ENCODE measurements around the gene ACAN.

ACAN gene

GRCh38 chr15:88844749-88845386 lies 41.6 kb downstream of the ACAN start:
- DNase-seq = no peak

DNA sequence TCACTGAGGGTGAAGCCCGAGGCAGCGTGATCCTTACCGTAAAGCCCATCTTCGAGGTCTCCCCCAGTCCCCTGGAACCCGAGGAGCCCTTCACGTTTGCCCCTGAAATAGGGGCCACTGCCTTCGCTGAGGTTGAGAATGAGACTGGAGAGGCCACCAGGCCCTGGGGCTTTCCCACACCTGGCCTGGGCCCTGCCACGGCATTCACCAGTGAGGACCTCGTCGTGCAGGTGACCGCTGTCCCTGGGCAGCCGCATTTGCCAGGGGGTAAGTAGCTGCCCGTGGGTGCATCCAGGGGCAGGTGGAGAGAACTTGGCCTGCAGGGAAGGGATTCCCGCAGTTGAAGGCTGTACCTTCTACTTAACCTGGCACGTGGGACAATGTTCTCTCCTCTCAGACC lies 42.4 kb downstream of the ACAN start:
- no peak for DNase-seq

DNA sequence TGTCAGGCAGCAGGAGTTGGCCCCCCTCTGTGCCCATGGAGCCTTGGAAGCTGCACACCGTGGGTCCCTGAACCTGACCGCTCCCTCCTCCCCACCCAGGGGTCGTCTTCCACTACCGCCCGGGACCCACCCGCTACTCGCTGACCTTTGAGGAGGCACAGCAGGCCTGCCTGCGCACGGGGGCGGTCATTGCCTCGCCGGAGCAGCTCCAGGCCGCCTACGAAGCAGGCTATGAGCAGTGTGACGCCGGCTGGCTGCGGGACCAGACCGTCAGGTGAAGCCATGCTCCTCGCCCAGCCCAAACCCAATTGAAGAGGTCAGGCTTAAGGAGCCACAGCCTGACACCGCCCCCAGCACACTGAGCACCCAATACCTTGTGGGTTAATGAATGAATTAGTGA lies 43.9 kb downstream of the ACAN start:
- no peak for DNase-seq

DNA sequence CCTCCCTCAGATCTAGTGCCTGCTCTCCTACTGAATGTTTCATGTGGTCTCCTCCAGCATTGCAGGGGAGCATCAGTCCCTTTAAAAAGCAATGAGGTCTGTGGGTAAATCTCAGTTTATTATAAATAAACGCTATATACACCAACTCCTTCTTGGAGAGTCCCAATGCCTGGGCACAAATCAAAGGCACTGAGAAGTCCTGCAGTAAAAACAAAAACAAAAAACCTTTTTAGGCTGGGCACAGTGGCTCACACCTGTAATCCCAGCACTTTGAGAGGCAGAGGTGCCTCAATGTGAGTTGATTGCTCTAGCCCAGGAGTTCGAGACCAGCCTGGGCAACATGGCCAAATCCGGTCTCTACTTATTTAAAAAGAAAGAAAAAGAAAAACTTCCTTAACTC lies 45.0 kb downstream of the ACAN start:
- DNase-seq = no peak

DNA sequence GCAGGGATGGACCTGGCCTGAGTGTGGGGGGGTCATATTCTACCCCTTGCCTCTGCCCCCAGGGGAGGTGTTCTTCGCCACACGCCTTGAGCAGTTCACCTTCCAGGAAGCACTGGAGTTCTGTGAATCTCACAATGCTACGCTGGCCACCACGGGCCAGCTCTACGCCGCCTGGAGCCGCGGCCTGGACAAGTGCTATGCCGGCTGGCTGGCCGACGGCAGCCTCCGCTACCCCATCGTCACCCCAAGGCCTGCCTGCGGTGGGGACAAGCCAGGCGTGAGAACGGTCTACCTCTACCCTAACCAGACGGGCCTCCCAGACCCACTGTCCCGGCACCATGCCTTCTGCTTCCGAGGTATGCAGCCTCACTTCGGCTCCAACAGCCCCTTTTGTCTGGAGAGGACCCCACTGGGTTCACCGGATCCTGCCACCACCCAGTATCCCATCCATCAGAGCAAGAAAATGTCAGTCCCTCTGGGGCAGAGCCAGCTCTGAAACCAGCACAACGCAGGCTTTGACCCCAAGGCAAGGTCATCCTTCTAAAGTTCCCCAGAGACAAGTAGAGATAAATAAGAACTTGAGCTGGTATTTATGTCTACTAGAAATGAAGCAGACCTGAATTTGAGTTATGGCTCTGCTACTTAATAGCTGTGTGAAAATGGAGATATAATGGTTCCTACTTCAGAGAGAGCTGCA lies 46.3 kb downstream of the ACAN start:
- DNase-seq = no peak

- DNase-seq = no peak
Observed at GRCh38 chr15:88852476-88852875, 49.2 kb downstream of the ACAN start.

DNA sequence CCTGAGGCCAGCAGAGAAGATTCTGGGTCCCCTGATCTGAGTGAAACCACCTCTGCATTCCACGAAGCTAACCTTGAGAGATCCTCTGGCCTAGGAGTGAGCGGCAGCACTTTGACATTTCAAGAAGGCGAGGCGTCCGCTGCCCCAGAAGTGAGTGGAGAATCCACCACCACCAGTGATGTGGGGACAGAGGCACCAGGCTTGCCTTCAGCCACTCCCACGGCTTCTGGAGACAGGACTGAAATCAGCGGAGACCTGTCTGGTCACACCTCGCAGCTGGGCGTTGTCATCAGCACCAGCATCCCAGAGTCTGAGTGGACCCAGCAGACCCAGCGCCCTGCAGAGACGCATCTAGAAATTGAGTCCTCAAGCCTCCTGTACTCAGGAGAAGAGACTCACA lies 55.7 kb downstream of the ACAN start:
- no peak for DNase-seq

GRCh38 chr15:88859550-88859949 lies 56.3 kb downstream of the ACAN start:
- no peak for DNase-seq

DNA sequence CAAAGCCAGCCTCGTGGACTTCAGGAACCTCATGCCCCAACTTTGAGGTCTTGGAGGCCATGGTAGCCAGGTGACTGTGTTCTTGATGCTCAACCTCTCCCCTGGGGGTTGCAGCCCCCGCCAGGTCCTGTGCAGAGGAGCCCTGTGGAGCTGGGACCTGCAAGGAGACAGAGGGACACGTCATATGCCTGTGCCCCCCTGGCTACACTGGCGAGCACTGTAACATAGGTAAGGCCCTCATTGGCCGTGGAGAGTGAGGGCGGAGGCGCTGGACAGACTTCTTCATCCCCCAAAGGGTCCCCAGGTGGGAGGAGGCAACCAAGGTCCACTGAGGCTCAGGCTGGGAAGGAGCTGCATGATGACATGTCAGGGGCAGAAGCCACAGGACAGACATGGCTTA lies 57.0 kb downstream of the ACAN start:
- DNase-seq = no peak

DNA sequence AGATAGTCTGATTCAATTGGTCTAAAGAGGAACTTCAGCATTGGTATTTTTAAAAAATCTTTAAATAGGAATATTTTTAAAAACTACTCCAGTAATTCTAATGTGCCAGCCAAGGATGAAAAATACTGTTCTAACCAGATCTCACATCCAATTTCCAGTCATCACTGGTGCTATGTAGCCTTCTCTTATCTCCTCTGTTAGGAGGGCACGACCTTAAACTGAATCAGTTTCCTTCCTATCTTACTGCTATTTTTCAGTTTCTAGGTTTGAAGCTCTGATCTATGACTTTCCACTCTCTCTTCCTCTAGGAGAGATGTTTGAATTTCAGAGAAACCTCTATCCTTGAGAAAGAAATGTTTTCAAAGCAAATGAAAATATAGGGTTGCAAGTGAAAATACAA lies 60.2 kb downstream of the ACAN start:
- DNase-seq = no peak

GRCh38 chr15:88864861-88865497 lies 61.7 kb downstream of the ACAN start:
- DNase-seq = no peak

DNA sequence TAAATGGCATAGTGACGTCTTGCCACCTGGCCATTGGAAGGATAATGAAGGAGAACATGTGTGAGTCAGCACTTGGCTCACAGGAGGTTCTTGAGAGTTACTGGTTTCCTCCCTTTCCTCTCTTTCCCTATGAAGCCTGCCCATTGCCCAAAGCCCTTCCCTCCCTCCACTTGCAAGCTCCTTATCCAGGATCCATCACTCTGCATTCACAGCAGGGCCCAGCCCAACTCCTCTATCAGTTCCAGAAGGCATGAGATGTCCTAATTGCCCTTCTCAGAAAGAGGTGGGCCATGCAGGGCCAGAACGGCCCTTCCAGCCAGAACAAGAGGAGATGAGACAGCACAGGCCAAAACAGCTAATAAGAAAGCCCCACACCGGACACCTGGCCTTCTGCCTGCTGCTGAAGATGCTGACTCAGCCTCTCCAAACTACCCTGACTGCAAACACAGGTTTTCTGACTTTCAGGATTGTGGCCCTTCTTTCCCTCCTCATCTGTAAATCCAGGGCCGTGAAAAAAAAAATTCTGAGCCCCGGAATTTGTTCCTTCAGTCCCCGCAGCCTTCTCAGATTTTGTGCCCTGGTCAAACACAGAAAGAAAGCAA lies 62.4 kb downstream of the ACAN start:
- DNase-seq = no peak

DNA sequence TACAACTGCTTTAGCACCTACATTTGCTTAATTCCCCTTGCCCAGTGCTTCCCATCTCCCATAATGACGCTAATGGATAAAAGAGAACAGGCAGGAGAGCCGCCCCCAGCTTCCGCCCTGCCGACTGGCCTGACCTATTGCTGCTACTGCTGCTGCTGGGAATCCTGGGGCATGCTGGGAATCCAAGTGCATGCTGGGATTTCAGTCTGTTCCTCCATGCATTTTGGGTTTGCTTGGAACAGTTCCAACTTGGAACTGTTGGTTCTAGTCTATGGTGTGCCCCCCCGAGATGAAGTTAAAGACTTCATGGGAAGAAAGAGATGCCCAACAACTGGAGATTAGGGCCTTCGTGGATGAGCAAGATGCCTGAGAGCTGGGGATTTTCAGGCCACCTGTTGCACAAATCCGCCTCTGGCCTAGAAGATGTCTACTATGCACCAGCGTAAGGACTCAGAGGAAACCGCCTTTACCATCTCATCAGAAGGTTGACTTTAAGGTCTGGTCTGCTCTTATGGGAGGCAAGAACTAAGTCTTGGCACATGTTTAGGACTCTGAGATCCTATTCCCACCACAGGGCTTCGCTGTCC lies 63.2 kb downstream of the ACAN start:
- no peak for DNase-seq

DNA sequence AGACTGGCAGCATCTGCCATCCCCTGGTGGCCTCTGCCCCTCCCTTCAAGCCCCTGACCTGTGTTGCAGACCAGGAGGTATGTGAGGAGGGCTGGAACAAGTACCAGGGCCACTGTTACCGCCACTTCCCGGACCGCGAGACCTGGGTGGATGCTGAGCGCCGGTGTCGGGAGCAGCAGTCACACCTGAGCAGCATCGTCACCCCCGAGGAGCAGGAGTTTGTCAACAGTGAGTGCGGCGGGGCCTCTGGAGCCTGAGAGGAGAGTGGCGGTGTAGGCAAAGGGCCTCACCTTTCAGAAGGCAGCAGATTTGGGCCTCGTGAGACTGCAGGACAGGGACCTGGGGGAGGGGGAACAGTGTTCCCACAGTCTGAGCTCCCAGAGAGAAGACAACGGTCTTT lies 68.1 kb downstream of the ACAN start:
- no peak for DNase-seq

DNA sequence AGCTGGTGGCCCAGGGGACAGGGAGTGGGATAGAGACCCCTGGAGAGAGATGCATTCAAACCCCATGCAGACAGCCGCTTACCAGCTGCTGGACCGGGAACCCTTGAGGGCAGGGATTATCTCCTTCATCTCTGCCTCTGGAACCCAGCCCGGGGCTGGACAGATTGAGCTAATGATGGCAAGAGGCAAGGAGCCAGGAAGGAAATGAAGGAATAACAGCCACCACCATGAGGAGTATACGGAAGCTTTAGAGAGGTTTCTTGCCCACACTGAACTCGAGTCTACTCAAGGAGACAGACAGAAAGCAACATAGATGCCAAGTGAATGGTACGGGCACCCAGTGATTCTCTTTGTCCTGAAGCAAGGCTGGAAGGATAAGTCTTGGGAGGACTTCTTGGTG lies 68.9 kb downstream of the ACAN start:
- DNase-seq = no peak

GRCh38 chr15:88872706-88873105 lies 69.5 kb downstream of the ACAN start:
- no peak for DNase-seq

DNA sequence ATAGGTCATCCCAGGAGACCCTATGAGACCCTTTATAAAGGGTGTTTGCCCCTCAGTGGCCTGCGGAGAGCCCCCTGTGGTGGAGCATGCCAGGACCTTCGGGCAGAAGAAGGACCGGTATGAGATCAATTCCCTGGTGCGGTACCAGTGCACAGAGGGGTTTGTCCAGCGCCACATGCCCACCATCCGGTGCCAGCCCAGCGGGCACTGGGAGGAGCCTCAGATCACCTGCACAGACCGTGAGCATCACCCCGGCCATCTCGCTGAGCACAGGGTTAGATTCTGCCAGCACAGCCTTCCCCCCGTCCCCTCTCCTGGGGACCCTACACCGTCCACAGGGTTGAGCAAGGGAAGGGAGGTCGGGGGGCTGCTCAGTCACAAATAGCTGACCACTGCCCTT lies 70.5 kb downstream of the ACAN start:
- DNase-seq = no peak

DNA sequence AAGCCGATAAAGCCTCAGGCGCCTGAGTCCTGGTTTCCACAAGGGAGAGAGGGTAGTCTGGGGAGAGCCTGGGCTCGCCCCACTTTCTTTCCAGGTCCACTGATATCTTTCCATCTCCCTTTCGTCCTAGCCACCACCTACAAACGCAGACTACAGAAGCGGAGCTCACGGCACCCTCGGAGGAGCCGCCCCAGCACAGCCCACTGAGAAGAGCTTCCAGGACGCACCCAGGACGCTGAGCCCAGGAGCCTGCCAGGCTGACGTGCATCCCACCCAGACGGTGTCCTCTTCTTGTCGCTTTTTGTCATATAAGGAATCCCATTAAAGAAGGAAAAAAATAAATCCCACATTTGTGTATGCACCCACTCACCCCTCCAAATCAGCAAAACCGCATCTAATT lies 71.0 kb downstream of the ACAN start:
- no peak for DNase-seq

GRCh38 chr15:88874684-88875083 lies 71.4 kb downstream of the ACAN start:
- no peak for DNase-seq

DNA sequence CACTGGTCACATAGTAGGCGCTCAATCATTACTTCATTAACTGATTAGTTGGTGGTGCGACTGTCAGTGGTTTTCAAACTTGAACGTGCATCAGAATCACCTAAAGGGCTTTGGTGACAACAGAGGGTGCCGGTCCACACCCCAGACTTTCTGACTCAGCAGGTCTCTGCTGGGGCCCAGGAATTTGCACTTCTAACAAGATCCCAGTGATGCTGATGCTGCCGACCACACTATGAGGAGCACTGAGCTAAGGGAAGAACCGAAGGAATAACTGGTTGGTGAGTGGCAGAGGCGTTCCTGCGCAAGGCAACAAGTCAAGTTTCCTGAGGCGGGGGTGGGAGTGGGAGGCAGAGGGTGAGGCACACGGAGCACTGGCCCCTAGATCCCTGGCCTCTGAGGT lies 73.3 kb downstream of the ACAN start:
- no peak for DNase-seq

DNA sequence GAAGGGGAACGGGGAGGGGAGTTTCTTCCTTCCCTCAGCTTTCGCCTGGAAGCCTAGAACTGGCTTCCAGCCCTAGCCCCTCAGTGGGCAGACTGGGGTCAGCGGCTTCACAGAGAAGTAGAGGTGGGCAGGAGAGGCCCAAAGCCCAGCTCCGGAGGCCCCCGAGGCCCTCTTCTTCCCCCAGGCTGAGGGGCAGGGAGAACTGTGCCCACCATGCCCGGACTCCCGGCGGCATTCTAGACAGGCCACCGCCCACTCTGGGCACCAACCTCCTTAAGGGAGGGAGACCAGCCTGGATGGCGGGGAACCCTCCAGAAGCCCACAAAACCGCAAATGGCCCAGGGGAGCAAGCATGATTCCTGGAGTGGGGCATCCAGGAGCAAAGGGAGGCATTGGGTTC lies 74.2 kb downstream of the ACAN start:
- no peak for DNase-seq

DNA sequence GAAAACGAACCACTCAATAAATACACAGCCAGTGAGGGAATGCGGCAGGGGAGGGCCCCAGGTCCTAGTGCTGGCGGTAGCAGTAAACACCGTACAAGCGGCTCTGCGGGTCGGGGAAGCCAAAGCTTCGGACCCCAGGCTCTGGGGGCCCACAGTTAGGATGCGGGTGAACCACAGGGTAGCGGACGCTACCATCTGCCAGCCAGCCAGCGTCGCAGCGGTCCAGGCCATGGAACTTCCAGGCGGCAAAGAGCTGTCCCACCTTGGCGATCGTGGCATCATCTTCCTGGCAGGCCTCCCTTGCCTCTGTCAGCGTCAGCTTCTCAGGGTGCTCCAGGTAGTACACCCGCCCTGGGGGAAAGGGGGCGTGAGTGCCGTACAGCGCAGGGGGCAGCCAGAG lies 74.7 kb downstream of the ACAN start:
- DNase-seq = no peak

GRCh38 chr15:88878720-88879184 lies 75.5 kb downstream of the ACAN start:
- peak; percentile 88 for DNase-seq

Data from NCI-H2171 treated with DMSO at 0.1 percent for 48 hours (cell line).